Nephron (organoid): ENCODE measurements around the gene CCDC30.

Source experiments
- H3K27ac Mint-ChIP-seq, 3 experiments: 2 replicates each; pipeline ENCODE4 v1.8.0; 2020; ENCODE audit warnings: mixed read lengths in 3 of 3, mild to moderate bottlenecking in 2 of 3, moderate library complexity in 1 of 3
- H3K27me3 Mint-ChIP-seq: 2 replicates; pipeline ENCODE4 v1.8.0; 2021; ENCODE audit warnings: low read depth, mild to moderate bottlenecking, moderate library complexity, mixed read lengths
- H3K36me3 Mint-ChIP-seq: 2 replicates; pipeline ENCODE4 v1.8.0; 2020; ENCODE audit warnings: low read depth, mixed read lengths
- H3K4me1 Mint-ChIP-seq: 2 replicates; pipeline ENCODE4 v1.8.0; 2020; ENCODE audit warnings: mixed read lengths
- H3K4me3 Mint-ChIP-seq, 3 experiments: 2 replicates each; pipeline ENCODE4 v1.8.0; 2020; ENCODE audit warnings: mild to moderate bottlenecking in 3 of 3, mixed read lengths in 3 of 3, moderate library complexity in 2 of 3
- H3K9me3 Mint-ChIP-seq: 2 replicates; pipeline ENCODE4 v1.8.0; 2020; ENCODE audit warnings: mixed read lengths
- CTCF ChIP-seq, 3 experiments: fragments of 200-600 bp; sonication (generic); IDR thresholded peaks; one replicate each; pipeline ENCODE4 v1.5.0; 2021; ENCODE audit warnings: antibody characterized with exemption in 3 of 3; ENCODE audit not compliant: unreplicated experiment in 3 of 3

CCDC30 gene

GRCh38 chr1:42523171-42523570 lies 60.1 kb downstream of the CCDC30 start:
- Mint-ChIP-seq H3K27me3 (no peaks in the 10 kb centered on the region), H3K27ac (no peak overlapping the region), H3K36me3 (peaks cover 39% of the 10 kb centered on the region), H3K9me3 (peaks cover 38% of the 10 kb centered on the region), H3K4me3 (no peak overlapping the region), H3K4me1 (no peaks in the 10 kb centered on the region)
- no peak for TF ChIP-seq CTCF (IDR thresholded peaks at IDR 0.05; ENCODE audit: unreplicated experiment in 3 of 3)

GRCh38 chr1:42524330-42524729 lies 61.2 kb downstream of the CCDC30 start:
- H3K4me3 Mint-ChIP-seq = no peak overlapping the region
- H3K36me3 Mint-ChIP-seq = peaks cover 35% of the 10 kb centered on the region
- H3K9me3 Mint-ChIP-seq = peaks cover 31% of the 10 kb centered on the region
- H3K27ac Mint-ChIP-seq = no peak overlapping the region
- TF ChIP-seq CTCF (IDR thresholded peaks at IDR 0.05; ENCODE audit: unreplicated experiment in 3 of 3) = no peak
- no peaks in the 10 kb centered on the region for H3K27me3 Mint-ChIP-seq
- H3K4me1 Mint-ChIP-seq = no peaks in the 10 kb centered on the region

- H3K4me1 Mint-ChIP-seq = no peaks in the 10 kb centered on the region
- no peaks in the 10 kb centered on the region for H3K27me3 Mint-ChIP-seq
- no peak overlapping the region for H3K27ac Mint-ChIP-seq
- TF ChIP-seq CTCF (IDR thresholded peaks at IDR 0.05; ENCODE audit: unreplicated experiment in 3 of 3) = no peak
- H3K36me3 Mint-ChIP-seq = peaks cover 8% of the 10 kb centered on the region
- no peak overlapping the region for H3K4me3 Mint-ChIP-seq
- peaks cover 4% of the 10 kb centered on the region for H3K9me3 Mint-ChIP-seq
Observed at GRCh38 chr1:42529724-42530181, 66.7 kb downstream of the CCDC30 start.

GRCh38 chr1:42531043-42531442 lies 68.0 kb downstream of the CCDC30 start:
- no peaks in the 10 kb centered on the region for H3K4me1 Mint-ChIP-seq
- no peaks in the 10 kb centered on the region for H3K9me3 Mint-ChIP-seq
- H3K36me3 Mint-ChIP-seq = peaks cover 5% of the 10 kb centered on the region
- H3K4me3 Mint-ChIP-seq = no peak overlapping the region
- TF ChIP-seq CTCF (IDR thresholded peaks at IDR 0.05; ENCODE audit: unreplicated experiment in 3 of 3) = no peak
- H3K27ac Mint-ChIP-seq = no peak overlapping the region
- no peaks in the 10 kb centered on the region for H3K27me3 Mint-ChIP-seq

- H3K4me1 Mint-ChIP-seq = no peaks in the 10 kb centered on the region
- H3K27me3 Mint-ChIP-seq = no peaks in the 10 kb centered on the region
- no peak overlapping the region for H3K27ac Mint-ChIP-seq
- H3K4me3 Mint-ChIP-seq = no peak overlapping the region
- no peaks in the 10 kb centered on the region for H3K9me3 Mint-ChIP-seq
- H3K36me3 Mint-ChIP-seq = peaks cover 6% of the 10 kb centered on the region
- TF ChIP-seq CTCF (IDR thresholded peaks at IDR 0.05; ENCODE audit: unreplicated experiment in 3 of 3) = no peak
Observed at GRCh38 chr1:42533101-42533863, 70.2 kb downstream of the CCDC30 start.

GRCh38 chr1:42541104-42541503 lies 78.0 kb downstream of the CCDC30 start:
- H3K4me1 Mint-ChIP-seq = no peaks in the 10 kb centered on the region
- no peak overlapping the region for H3K4me3 Mint-ChIP-seq
- H3K36me3 Mint-ChIP-seq = peaks cover 4% of the 10 kb centered on the region
- no peaks in the 10 kb centered on the region for H3K9me3 Mint-ChIP-seq
- no peaks in the 10 kb centered on the region for H3K27me3 Mint-ChIP-seq
- no peak for TF ChIP-seq CTCF (IDR thresholded peaks at IDR 0.05; ENCODE audit: unreplicated experiment in 3 of 3)
- no peak overlapping the region for H3K27ac Mint-ChIP-seq
